Fibroblast of skin of scalp (primary cell): ENCODE data around the gene SRGN.

ENCODE experiments used
- DNase-seq: peaks from one replicate; pipeline ENCODE4 v3.0.0-alpha.2; 2013

SRGN gene

GRCh38 chr10:69142983-69143382 is 55.1 kb downstream of the SRGN start:
- no peak for DNase-seq

- DNase-seq = no peak
Measured at GRCh38 chr10:69145329-69145728, 57.4 kb downstream of the SRGN start.

GRCh38 chr10:69145864-69146263 is 58.0 kb downstream of the SRGN start:
- DNase-seq = no peak

- DNase-seq = no peak
Measured at GRCh38 chr10:69146759-69147158, 58.9 kb downstream of the SRGN start.

- DNase-seq = no peak
Measured at GRCh38 chr10:69151984-69152383, 64.1 kb downstream of the SRGN start.

- DNase-seq = no peak
Measured at GRCh38 chr10:69153227-69153626, 65.3 kb downstream of the SRGN start.
